H1 (cell line): Measurements from ENCODE around the gene MICU1. TPM values are rescaled to one million over a fixed set of nuclear protein-coding genes. Genes with fewer than 3 reads are reported as not detected.

Source experiments
- CTCF ChIA-PET: fragments of 300-600 bp; sonication (Branson Sonifier 250); formaldehyde crosslinking; loops from one replicate; lab custom pipeline; 2021; ENCODE audit not compliant: partially characterized antibody; lab: Charles Lee
- POLR2A ChIA-PET: fragments of 300-600 bp; sonication (Branson Sonifier 250); formaldehyde crosslinking; loops from one replicate; lab custom pipeline; 2021; ENCODE audit warnings: inconsistent platforms; ENCODE audit not compliant: partially characterized antibody; lab: Charles Lee
- DNase-seq, 2 experiments: peaks; one replicate each; pipeline versions ENCODE4 v3.0.0 to v3.0.0-alpha.2; 2010 to 2022; ENCODE audit warnings: low spot score in 2 of 2, low read depth in 1 of 2, mixed read lengths in 1 of 2
- FAIRE-seq: peaks from 2 replicates; lab custom pipeline; 2011; peaks lifted over from hg19 to GRCh38; lab: Jason Lieb, UNC
- H2AFZ ChIP-seq: 2 replicates; pipeline ENCODE4 v1.8.1; 2012; ENCODE audit warnings: low read length, inconsistent platforms
- H2AK5ac ChIP-seq: 2 replicates; pipeline ENCODE4 v1.6.1; 2013; ENCODE audit warnings: low read depth, low read length
- H2BK120ac ChIP-seq: replicated peaks from 2 replicates; pipeline ENCODE3; 2013; ENCODE audit warnings: low read depth, low read length, inconsistent platforms
- H2BK12ac ChIP-seq: 2 replicates; pipeline ENCODE4 v1.6.1; 2013; ENCODE audit warnings: low read depth, low read length
- H2BK15ac ChIP-seq: 2 replicates; pipeline ENCODE4 v1.6.1; 2013; ENCODE audit warnings: low read length
- H2BK20ac ChIP-seq: 2 replicates; pipeline ENCODE4 v1.6.1; 2013; ENCODE audit warnings: low read length
- H2BK5ac ChIP-seq: 2 replicates; pipeline ENCODE4 v1.6.1; 2013; ENCODE audit warnings: low read depth, low read length
- H3K14ac ChIP-seq: 2 replicates; pipeline ENCODE4 v1.6.1; 2013; ENCODE audit warnings: inconsistent platforms; ENCODE audit not compliant: insufficient read length
- H3K18ac ChIP-seq: 2 replicates; pipeline ENCODE4 v1.6.1; 2013; ENCODE audit warnings: low read length; ENCODE audit errors: extremely low read depth
- H3K23ac ChIP-seq: 2 replicates; pipeline ENCODE4 v1.6.1; 2013; ENCODE audit warnings: inconsistent platforms; ENCODE audit not compliant: insufficient read length
- H3K23me2 ChIP-seq: 2 replicates; pipeline ENCODE4 v1.6.1; 2013; ENCODE audit warnings: low read depth, low read length
- H3K27ac ChIP-seq: 2 replicates; pipeline ENCODE4 v1.6.1; 2011; ENCODE audit warnings: low read depth, low read length, inconsistent platforms
- H3K27me3 ChIP-seq, 4 experiments: replicated peaks in 1 of 4; 1 replicate in 1 of 4; 2 replicates in 3 of 4; pipeline versions ENCODE4 v1.6.1 to v1.8.1; 2011 to 2013; ENCODE audit warnings: low read length in 3 of 4, mild to moderate bottlenecking in 3 of 4, inconsistent platforms in 2 of 4, mixed read lengths in 2 of 4, moderate library complexity in 1 of 4; ENCODE audit not compliant: control insufficient read depth in 3 of 4, insufficient read depth in 3 of 4; ENCODE audit errors: extremely low read depth in 1 of 4
- H3K36me3 ChIP-seq, 4 experiments: 2 replicates each; pipeline versions ENCODE4 v1.6.1 to v1.8.1; 2011 to 2013; ENCODE audit warnings: mild to moderate bottlenecking in 4 of 4, low read length in 3 of 4, moderate library complexity in 2 of 4, control low read depth in 1 of 4, inconsistent platforms in 1 of 4; ENCODE audit not compliant: insufficient read depth in 4 of 4, control insufficient read depth in 2 of 4
- H3K4ac ChIP-seq: replicated peaks from 2 replicates; pipeline ENCODE3; 2013; ENCODE audit warnings: low read length, low read depth, mixed read lengths, inconsistent platforms; ENCODE audit not compliant: insufficient read length
- H3K4me1 ChIP-seq, 4 experiments: replicated peaks in 1 of 4; 1 replicate in 1 of 4; 2 replicates in 3 of 4; pipeline versions ENCODE4 v1.6.1 to v1.8.1; 2011 to 2013; ENCODE audit warnings: low read length in 3 of 4, inconsistent platforms in 2 of 4, mixed read lengths in 1 of 4; ENCODE audit not compliant: insufficient read depth in 4 of 4, control insufficient read depth in 3 of 4
- H3K4me2 ChIP-seq, 2 experiments: 2 replicates each; pipeline versions ENCODE4 v1.6.1 to v1.8.1; 2011 to 2013; ENCODE audit warnings: low read depth in 2 of 2, low read length in 2 of 2, control low read depth in 1 of 2, inconsistent platforms in 1 of 2, mild to moderate bottlenecking in 1 of 2; ENCODE audit not compliant: insufficient read depth in 1 of 2
- H3K4me3 ChIP-seq, 4 experiments: fragments of 200-600, 300-600 bp in 1 of 4; sonication (generic), shearing (Covaris generic), sonication (Bioruptor Twin) in 1 of 4; 2 replicates each; pipeline versions ENCODE4 v1.5.1 to v1.8.1; 2011 to 2016; ENCODE audit warnings: low read length in 4 of 4, low read depth in 3 of 4, control low read depth in 2 of 4, inconsistent platforms in 2 of 4, mild to moderate bottlenecking in 2 of 4, mixed read lengths in 1 of 4, moderate library complexity in 1 of 4; ENCODE audit not compliant: insufficient read depth in 2 of 4; ENCODE audit errors: extremely low read depth in 1 of 4
- H3K56ac ChIP-seq: replicated peaks from 2 replicates; pipeline ENCODE3; 2013; ENCODE audit warnings: low read depth, mild to moderate bottlenecking, mixed read lengths, low read length, inconsistent platforms; ENCODE audit not compliant: insufficient read length
- H3K79me1 ChIP-seq: 2 replicates; pipeline ENCODE4 v1.6.1; 2013; ENCODE audit warnings: low read depth, low read length, control low read depth
- H3K79me2 ChIP-seq, 2 experiments: 2 replicates each; pipeline versions ENCODE4 v1.6.1 to v1.8.1; 2012 to 2013; ENCODE audit warnings: low read length in 2 of 2, mild to moderate bottlenecking in 2 of 2, inconsistent platforms in 1 of 2; ENCODE audit not compliant: insufficient read depth in 2 of 2, control insufficient read depth in 1 of 2
- H3K9ac ChIP-seq, 4 experiments: replicated peaks in 1 of 4; 1 replicate in 1 of 4; 2 replicates in 3 of 4; pipeline versions ENCODE4 v1.6.1 to v1.8.1; 2011 to 2013; ENCODE audit warnings: low read depth in 3 of 4, low read length in 3 of 4, control low read depth in 2 of 4, mild to moderate bottlenecking in 2 of 4, moderate library complexity in 2 of 4, inconsistent platforms in 1 of 4; ENCODE audit errors: extremely low read depth in 1 of 4
- H3K9me3 ChIP-seq, 2 experiments: 2 replicates each; pipeline versions ENCODE4 v1.6.1 to v1.8.1; 2012 to 2013; ENCODE audit warnings: mild to moderate bottlenecking in 2 of 2, moderate library complexity in 2 of 2, control low read depth in 1 of 2, inconsistent platforms in 1 of 2, low read depth in 1 of 2, low read length in 1 of 2, mixed read lengths in 1 of 2; ENCODE audit not compliant: insufficient read depth in 2 of 2
- H4K20me1 ChIP-seq, 2 experiments: replicated peaks in 1 of 2; 2 replicates each; pipeline versions ENCODE3 to v1.8.1; 2011 to 2013; ENCODE audit warnings: inconsistent platforms in 2 of 2, low read length in 2 of 2, mild to moderate bottlenecking in 1 of 2; ENCODE audit not compliant: insufficient read depth in 2 of 2, control insufficient read depth in 1 of 2
- H4K5ac ChIP-seq: 2 replicates; pipeline ENCODE4 v1.6.1; 2013; ENCODE audit warnings: low read length, low read depth, mixed read lengths, inconsistent platforms; ENCODE audit not compliant: insufficient read length
- H4K8ac ChIP-seq: 2 replicates; pipeline ENCODE4 v1.8.0; 2013; ENCODE audit warnings: mild to moderate bottlenecking, moderate library complexity, low read length, inconsistent platforms; ENCODE audit not compliant: insufficient read depth; ENCODE audit errors: extremely low read depth
- H4K91ac ChIP-seq: replicated peaks from 2 replicates; pipeline ENCODE3; 2013; ENCODE audit warnings: low read length, mixed read lengths, inconsistent platforms; ENCODE audit not compliant: insufficient read length
- BACH1 ChIP-seq: IDR thresholded peaks from 2 replicates; pipeline ENCODE4 v1.6.1; 2012; ENCODE audit warnings: low read length, improper control_type of control experiment
- CTCF ChIP-seq, 3 experiments: IDR thresholded peaks; 1 replicate in 2 of 3; 2 replicates in 1 of 3; pipeline versions ENCODE4 v1.5.1 to v1.6.1; 2011; ENCODE audit warnings: low read length in 3 of 3, mild to moderate bottlenecking in 3 of 3, inconsistent platforms in 2 of 3, low read depth in 1 of 3, moderate library complexity in 1 of 3; ENCODE audit not compliant: insufficient read depth in 1 of 3; ENCODE audit errors: control extremely low read depth in 1 of 3
- KDM4A ChIP-seq: IDR thresholded peaks from one replicate; pipeline ENCODE4 v1.7.1; 2012; ENCODE audit warnings: low read depth, mild to moderate bottlenecking, moderate library complexity, low read length, inconsistent platforms; ENCODE audit not compliant: severe bottlenecking
- MAFK ChIP-seq: IDR thresholded peaks from 2 replicates; pipeline ENCODE4 v1.6.1; 2012; ENCODE audit warnings: low read depth, mild to moderate bottlenecking, improper control_type of control experiment, low read length
- POLR2A ChIP-seq, 2 experiments: IDR thresholded peaks; 1 replicate in 1 of 2; 2 replicates in 1 of 2; pipeline ENCODE4 v1.6.1; 2011; ENCODE audit warnings: low read depth in 2 of 2, low read length in 2 of 2, mild to moderate bottlenecking in 2 of 2; ENCODE audit errors: control extremely low read depth in 1 of 2
- POLR2AphosphoS5 ChIP-seq: IDR thresholded peaks from 2 replicates; pipeline ENCODE4 v1.6.1; 2011; ENCODE audit warnings: low read depth, low read length
- RFX5 ChIP-seq: IDR thresholded peaks from 2 replicates; pipeline ENCODE4 v1.6.1; 2011; ENCODE audit warnings: low read depth, low read length, improper control_type of control experiment, borderline replicate concordance
- SIX5 ChIP-seq: IDR thresholded peaks from 2 replicates; pipeline ENCODE4 v1.6.1; 2011; ENCODE audit warnings: mild to moderate bottlenecking, low read depth, low read length
- TCF12 ChIP-seq: IDR thresholded peaks from 2 replicates; pipeline ENCODE4 v1.6.1; 2011; ENCODE audit warnings: low read depth, mild to moderate bottlenecking, low read length
- WGBS, 2 experiments: shearing (Covaris generic) in 1 of 2; methylation state at CpG; one replicate each; pipeline versions ENCODE4 v1.1.6 to v1.1.7; 2013 to 2015; ENCODE audit warnings: low lambda C conversion rate in 2 of 2, mixed read lengths in 2 of 2, inconsistent platforms in 1 of 2, low coverage in 1 of 2, missing lambda C conversion rate in 1 of 2; ENCODE audit not compliant: insufficient replicate concordance in 2 of 2, insufficient coverage in 1 of 2, insufficient read length in 1 of 2; ENCODE audit errors: extremely low coverage in 1 of 2, missing lambda C conversion rate in 1 of 2; 5-methylcytosine and 5-hydroxymethylcytosine counted together
- polyA plus RNA-seq, 7 experiments: library from polyadenylated mRNA; depleted of rRNA in 3 of 7; stranded (reverse) in 5 of 7; unstranded in 2 of 7; fragments of >200 nt in 5 of 7; fragments of 200-250 nt in 2 of 7; gene quantifications; 1 replicate in 5 of 7; 2 replicates in 1 of 7; 4 replicates in 1 of 7; pipeline versions ENCODE4 v1.2.1 to v1.2.3, GENCODE V29; 2011 to 2013; ENCODE audit warnings: missing spikeins in 2 of 7, mixed read lengths in 2 of 7
- total RNA-seq: library from RNA; stranded (reverse); fragmentation: NEBNext Ultra II Directional; extraction: Animal tissue kit (Norgen Biotek cat#: 25700); gene quantifications from 2 replicates; pipeline ENCODE4 v1.2.1, GENCODE V29; 2021

Gene MICU1
- total and polyA plus RNA-seq, 2 of the 8 experiments (the other 6 are each of a cell fraction or from before 2014, with no cell fraction given): 18.0 to 36.7 TPM

- Histone ChIP-seq H3K9ac (no peak overlapping the region), H3K56ac (no peak overlapping the region), H2BK5ac (no peak overlapping the region), H2BK20ac (no peak overlapping the region), H3K9me3 (no peaks in the 10 kb centered on the region), H2BK12ac (no peak overlapping the region), H3K4me2 (no peak overlapping the region), H3K4me1 (no peaks in the 10 kb centered on the region), H3K23ac (no peak overlapping the region), H2BK120ac (no peak overlapping the region), H3K14ac (no peak overlapping the region), H3K23me2 (no peaks in the 10 kb centered on the region), H2AK5ac (no peak overlapping the region), H3K18ac (no peak overlapping the region), H3K4ac (no peak overlapping the region)
- DNase-seq (no peak), FAIRE-seq (no peak)
- POLR2A ChIA-PET: interaction anchor here (1.3 kb wide), 1 partner anchor 10 kb away, joined by 5 read pairs; the partner anchor contains the start of gene MICU1
- TF ChIP-seq SIX5 (no peak), CTCF (IDR thresholded peaks at IDR 0.05; ENCODE audit: control extremely low read depth in 1 of 3, insufficient read depth in 1 of 3, low read depth in 1 of 3, low read length in 3 of 3) (no peak), POLR2A (IDR thresholded peaks at IDR 0.05; ENCODE audit: control extremely low read depth in 1 of 2, low read depth in 2 of 2, low read length in 2 of 2) (no peak), BACH1 (no peak), KDM4A (no peak), MAFK (no peak), TCF12 (no peak), RFX5 (no peak), POLR2AphosphoS5 (no peak)
- TF ChIP-seq, all 59 proteins: peak for 0
- no peak overlapping the region for H4K8ac ChIP-seq
- H4K91ac ChIP-seq: no peak overlapping the region
- H3K27ac ChIP-seq: no peak overlapping the region
- H3K27me3 ChIP-seq: no peaks in the 10 kb centered on the region
- H4K20me1 ChIP-seq: no peaks in the 10 kb centered on the region
- no peaks in the 10 kb centered on the region for H3K79me1 ChIP-seq
- CTCF ChIA-PET: interaction anchor here (0.6 kb wide), 1 partner anchor 264 kb away, joined by 3 read pairs; no protein-coding TSS in a partner anchor
- no peak overlapping the region for H4K5ac ChIP-seq
- no peak overlapping the region for H3K4me3 ChIP-seq
- no peak overlapping the region for H2AFZ ChIP-seq
- WGBS, 2 experiments: 100% methylated on average over 3 of the region's 3 CpGs; no CpG with 5 or more reads in 1 of the 2 experiments
- peaks cover 0 to 33% of the 10 kb centered on the region in 2 experiments; a peak in 2 of 4 replicates for H3K79me2 ChIP-seq
- H3K36me3 ChIP-seq: no peaks in the 10 kb centered on the region
- no peak overlapping the region for H2BK15ac ChIP-seq
Observed at GRCh38 chr10:72615970-72616369, 9.9 kb downstream of the MICU1 start.
